ENCODE results near the gene TMEM81. TPM values are rescaled to one million over a fixed set of nuclear protein-coding genes. Genes with fewer than 3 reads are reported as not detected.
A peak's percentile ranks its signal among the peaks of the same experiment; 100 is the strongest.

TMEM81 gene
- total RNA-seq, 3 donors from 2014 or later = 2.5 to 3.2 (median 2.6) TPM

GRCh38 chr1:205045146-205045545 lies 39.1 kb downstream of the TMEM81 start:
- intact Hi-C loops (cut with DNase I; ENCODE audit: low total_unique reads) = no loop called here
- DNase-seq (ENCODE audit: low spot score in 2 of 2) = no peak
- Histone ChIP-seq H3K36me3 (no peaks in the 10 kb centered on the region), H3K4me3 (no peak overlapping the region), H3K9me3 (no peaks in the 10 kb centered on the region), H3K4me1 (no peaks in the 10 kb centered on the region), H3K27ac (no peak overlapping the region), H3K27me3 (peaks cover 0 to 55% of the 10 kb centered on the region in 2 donors)
- TF ChIP-seq, protein P1, sequence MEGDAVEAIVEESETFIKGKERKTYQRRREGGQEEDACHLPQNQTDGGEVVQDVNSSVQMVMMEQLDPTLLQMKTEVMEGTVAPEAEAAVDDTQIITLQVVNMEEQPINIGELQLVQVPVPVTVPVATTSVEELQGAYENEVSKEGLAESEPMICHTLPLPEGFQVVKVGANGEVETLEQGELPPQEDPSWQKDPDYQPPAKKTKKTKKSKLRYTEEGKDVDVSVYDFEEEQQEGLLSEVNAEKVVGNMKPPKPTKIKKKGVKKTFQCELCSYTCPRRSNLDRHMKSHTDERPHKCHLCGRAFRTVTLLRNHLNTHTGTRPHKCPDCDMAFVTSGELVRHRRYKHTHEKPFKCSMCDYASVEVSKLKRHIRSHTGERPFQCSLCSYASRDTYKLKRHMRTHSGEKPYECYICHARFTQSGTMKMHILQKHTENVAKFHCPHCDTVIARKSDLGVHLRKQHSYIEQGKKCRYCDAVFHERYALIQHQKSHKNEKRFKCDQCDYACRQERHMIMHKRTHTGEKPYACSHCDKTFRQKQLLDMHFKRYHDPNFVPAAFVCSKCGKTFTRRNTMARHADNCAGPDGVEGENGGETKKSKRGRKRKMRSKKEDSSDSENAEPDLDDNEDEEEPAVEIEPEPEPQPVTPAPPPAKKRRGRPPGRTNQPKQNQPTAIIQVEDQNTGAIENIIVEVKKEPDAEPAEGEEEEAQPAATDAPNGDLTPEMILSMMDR (IDR thresholded peaks at IDR 0.05) = no peak
- no peak for TF ChIP-seq POLR2AphosphoS5 (IDR thresholded peaks at IDR 0.05)
- TF ChIP-seq POLR2A (IDR thresholded peaks at IDR 0.05) = no peak

- intact Hi-C loops (cut with DNase I; ENCODE audit: low total_unique reads) = no loop called here
- H3K4me1 ChIP-seq = no peaks in the 10 kb centered on the region
- no peaks in the 10 kb centered on the region for H3K9me3 ChIP-seq
- H3K4me3 ChIP-seq = no peak overlapping the region
- no peak overlapping the region for H3K27ac ChIP-seq
- H3K36me3 ChIP-seq = no peaks in the 10 kb centered on the region
- TF ChIP-seq POLR2AphosphoS5 (IDR thresholded peaks at IDR 0.05) = no peak
- TF ChIP-seq POLR2A (IDR thresholded peaks at IDR 0.05) = no peak
- TF ChIP-seq, protein P1 (IDR thresholded peaks at IDR 0.05) = no peak
- DNase-seq (ENCODE audit: low spot score in 2 of 2) = no peak
- H3K27me3 ChIP-seq = peaks cover 0 to 55% of the 10 kb centered on the region in 2 donors
These were observed 39.5 kb downstream of the TMEM81 start for GRCh38 chr1:205044741-205045140.

DNA sequence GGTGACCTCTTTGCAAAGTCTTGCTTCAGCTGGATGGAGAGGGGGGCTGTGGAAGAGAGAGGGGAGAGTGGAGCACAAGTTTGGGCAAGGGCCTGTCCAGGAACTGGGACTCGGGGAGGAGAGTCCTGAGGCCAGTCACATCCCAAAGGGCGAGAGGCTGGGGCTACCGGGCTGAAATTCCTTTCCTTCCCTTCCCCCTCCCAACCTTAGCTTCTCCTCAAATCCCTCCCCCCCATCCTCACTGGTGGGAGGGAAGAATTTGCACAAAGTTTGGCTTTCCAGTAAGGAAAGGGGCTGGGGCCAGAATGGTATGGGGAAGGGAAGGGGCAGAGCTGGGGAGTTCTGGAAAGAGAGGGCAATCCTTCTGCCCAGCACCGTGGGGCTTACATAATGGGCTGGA lies 40.4 kb downstream of the TMEM81 start:
- H3K4me1 ChIP-seq = no peaks in the 10 kb centered on the region
- H3K36me3 ChIP-seq = no peaks in the 10 kb centered on the region
- H3K4me3 ChIP-seq = no peak overlapping the region
- DNase-seq (ENCODE audit: low spot score in 2 of 2) = no peak
- H3K27ac ChIP-seq = no peak overlapping the region
- peaks cover 0 to 55% of the 10 kb centered on the region in 2 donors for H3K27me3 ChIP-seq
- no peaks in the 10 kb centered on the region for H3K9me3 ChIP-seq
- TF ChIP-seq, protein P1 (IDR thresholded peaks at IDR 0.05) = no peak
- TF ChIP-seq POLR2AphosphoS5 (IDR thresholded peaks at IDR 0.05) = no peak
- TF ChIP-seq POLR2A (IDR thresholded peaks at IDR 0.05) = no peak
- intact Hi-C loops (cut with DNase I; ENCODE audit: low total_unique reads) = no loop called here

- Histone ChIP-seq H3K9me3 (no peaks in the 10 kb centered on the region), H3K4me3 (peak within 1 kb of the TSS in 2 of 3 donors; percentile 23 to 38), H3K27me3 (peaks cover 0 to 52% of the 10 kb centered on the region in 2 donors), H3K27ac (no peak within 1 kb of the TSS), H3K36me3 (no peaks in the 10 kb centered on the region), H3K4me1 (no peaks in the 10 kb centered on the region)
- intact Hi-C loops (cut with DNase I; ENCODE audit: low total_unique reads) = no loop called here
- no peak for DNase-seq (ENCODE audit: low spot score in 2 of 2)
- TF ChIP-seq POLR2A (IDR thresholded peaks at IDR 0.05) = no peak
- TF ChIP-seq POLR2AphosphoS5 (IDR thresholded peaks at IDR 0.05) = no peak
- TF ChIP-seq, protein P1 (IDR thresholded peaks at IDR 0.05) = no peak
These were observed 41.1 kb downstream of the TMEM81 start, which contains the start of gene CNTN2 for GRCh38 chr1:205042911-205043806. TSS of gene CNTN2 (plus strand) at chr1:205043212. CDS start at chr1:205053186, 9,974 bp downstream.
